HG03521 (cell line): ENCODE measurements around the gene PCDHGC3.
"Not testable (repeated sequence)": the region's sequence is repeated elsewhere in the genome, so short reads cannot be mapped to it uniquely, and the experiment has no call there.

Experiments
- ATAC-seq: cut with Tn5 transposase; IDR thresholded peaks from one replicate; pipeline ENCODE4 v1.9.1; 2021; ENCODE audit warnings: mild to moderate bottlenecking, moderate library complexity; ENCODE audit not compliant: unreplicated experiment

The PCDHGC3 gene

GRCh38 chr5:141475625-141476131, at the start of gene PCDHGC3:
Gene PCDHGC3 (plus strand): TSS chr5:141475966. CDS start chr5:141476117, 151 bp downstream.
- peak; percentile 96 for ATAC-seq

- ATAC-seq: no peak
Observed at GRCh38 chr5:141427783-141428426, 47.9 kb upstream of the PCDHGC3 start.

GRCh38 chr5:141430332-141431113, 45.2 kb upstream of the PCDHGC3 start, which contains the start of gene PCDHGA12:
Gene PCDHGA12 (plus strand): TSS chr5:141430507. CDS start chr5:141430760, 253 bp downstream.
- peak; percentile 84 for ATAC-seq

- ATAC-seq: no peak
Observed at GRCh38 chr5:141431286-141431685, 44.5 kb upstream of the PCDHGC3 start.

- not testable (repeated sequence) for ATAC-seq
Observed at GRCh38 chr5:141432308-141432707, 43.5 kb upstream of the PCDHGC3 start.

- ATAC-seq: not testable (repeated sequence)
Observed at GRCh38 chr5:141432726-141433125, 43.0 kb upstream of the PCDHGC3 start.

GRCh38 chr5:141434006-141434405, 41.8 kb upstream of the PCDHGC3 start:
- no peak for ATAC-seq

GRCh38 chr5:141437221-141437620, 38.5 kb upstream of the PCDHGC3 start:
- ATAC-seq: no peak

- no peak for ATAC-seq
Observed at GRCh38 chr5:141439411-141440141, 36.2 kb upstream of the PCDHGC3 start.

GRCh38 chr5:141440341-141440740, 35.4 kb upstream of the PCDHGC3 start:
- ATAC-seq: no peak

- no peak for ATAC-seq
Observed at GRCh38 chr5:141441571-141442170, 34.1 kb upstream of the PCDHGC3 start.

GRCh38 chr5:141465351-141465750, 10.4 kb upstream of the PCDHGC3 start:
- no peak for ATAC-seq

GRCh38 chr5:141476132-141476911, 556 bp downstream of the PCDHGC3 start:
- peak; percentile 8 for ATAC-seq

- no peak for ATAC-seq
Observed at GRCh38 chr5:141477044-141477575, 1.3 kb downstream of the PCDHGC3 start.

GRCh38 chr5:141477815-141478214, 2.0 kb downstream of the PCDHGC3 start:
- no peak for ATAC-seq

- no peak for ATAC-seq
Observed at GRCh38 chr5:141478321-141478945, 2.7 kb downstream of the PCDHGC3 start.

- no peak for ATAC-seq
Observed at GRCh38 chr5:141479776-141480175, 4.0 kb downstream of the PCDHGC3 start.

- no peak for ATAC-seq
Observed at GRCh38 chr5:141483902-141484301, 8.1 kb downstream of the PCDHGC3 start.

- no peak for ATAC-seq
Observed at GRCh38 chr5:141484310-141484640, 8.5 kb downstream of the PCDHGC3 start.
